PC-9 (cell line): ENCODE data around the gene RBM19.

Experiments used
- EZH2 ChIP-seq: fragments of 200-600 bp; sonication (generic); IDR thresholded peaks from 2 replicates; pipeline ENCODE4 v1.8.0; 2017; ENCODE audit warnings: antibody characterized with exemption, low read depth
- TF ChIP-seq, protein P1 (sequence below): fragments of 200-600 bp; sonication (generic); conservative IDR thresholded peaks from 2 replicates; pipeline ENCODE4 v1.6.1; 2017; ENCODE audit warnings: mixed run types, antibody characterized with exemption, mild to moderate bottlenecking, moderate library complexity

DNA sequence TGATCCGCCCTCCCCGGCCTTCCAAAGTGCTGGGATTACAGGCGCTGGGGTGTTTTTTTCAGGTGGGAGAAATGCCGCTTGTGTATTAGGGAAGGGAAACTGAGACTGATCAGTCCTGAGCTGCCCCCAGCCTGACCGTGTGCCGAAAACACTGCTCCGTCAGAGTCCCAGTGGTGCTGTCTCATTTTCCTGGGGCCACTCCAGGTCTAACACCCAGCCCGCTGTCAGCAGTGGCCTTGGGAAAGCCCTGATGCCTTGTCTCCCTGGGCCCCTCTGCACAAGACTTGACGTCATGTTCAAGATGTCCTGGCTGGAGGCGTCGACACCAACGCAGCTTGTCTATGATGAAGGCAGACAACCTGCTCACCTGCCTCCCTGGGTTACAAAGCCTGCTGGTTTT is 165.9 kb downstream of the RBM19 start:
- TF ChIP-seq, protein P1, sequence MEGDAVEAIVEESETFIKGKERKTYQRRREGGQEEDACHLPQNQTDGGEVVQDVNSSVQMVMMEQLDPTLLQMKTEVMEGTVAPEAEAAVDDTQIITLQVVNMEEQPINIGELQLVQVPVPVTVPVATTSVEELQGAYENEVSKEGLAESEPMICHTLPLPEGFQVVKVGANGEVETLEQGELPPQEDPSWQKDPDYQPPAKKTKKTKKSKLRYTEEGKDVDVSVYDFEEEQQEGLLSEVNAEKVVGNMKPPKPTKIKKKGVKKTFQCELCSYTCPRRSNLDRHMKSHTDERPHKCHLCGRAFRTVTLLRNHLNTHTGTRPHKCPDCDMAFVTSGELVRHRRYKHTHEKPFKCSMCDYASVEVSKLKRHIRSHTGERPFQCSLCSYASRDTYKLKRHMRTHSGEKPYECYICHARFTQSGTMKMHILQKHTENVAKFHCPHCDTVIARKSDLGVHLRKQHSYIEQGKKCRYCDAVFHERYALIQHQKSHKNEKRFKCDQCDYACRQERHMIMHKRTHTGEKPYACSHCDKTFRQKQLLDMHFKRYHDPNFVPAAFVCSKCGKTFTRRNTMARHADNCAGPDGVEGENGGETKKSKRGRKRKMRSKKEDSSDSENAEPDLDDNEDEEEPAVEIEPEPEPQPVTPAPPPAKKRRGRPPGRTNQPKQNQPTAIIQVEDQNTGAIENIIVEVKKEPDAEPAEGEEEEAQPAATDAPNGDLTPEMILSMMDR: no peak
- TF ChIP-seq EZH2: no peak
